ENCODE data around the gene CDKL2.

GRCh38 chr4:75678473-75678872 lies 48.1 kb upstream of the CDKL2 start:
- no peak for TF ChIP-seq SUZ12 (IDR thresholded peaks at IDR 0.05; ENCODE audit: extremely low read depth, insufficient read depth, insufficient read length)
- TF ChIP-seq ZNF274 (IDR thresholded peaks at IDR 0.05; ENCODE audit: low read depth, low read length), result no peak

Data from NT2/D1 (cell line).